GM21423 (cell line): ENCODE measurements around the gene AKT1.

Experiments
- ATAC-seq: cut with Tn5 transposase; IDR thresholded peaks from one replicate; pipeline ENCODE4 v1.9.1; 2021; ENCODE audit warnings: mild to moderate bottlenecking, moderate library complexity; ENCODE audit not compliant: unreplicated experiment

The AKT1 gene

GRCh38 chr14:104726600-104727451, 68.7 kb downstream of the AKT1 start:
- ATAC-seq: no peak

- ATAC-seq: no peak
Measured at GRCh38 chr14:104725772-104726548, 69.6 kb downstream of the AKT1 start.

- no peak for ATAC-seq
Measured at GRCh38 chr14:104724981-104725771, 70.4 kb downstream of the AKT1 start.

GRCh38 chr14:104724407-104724980, 71.1 kb downstream of the AKT1 start:
- ATAC-seq: no peak

GRCh38 chr14:104723651-104724406, 71.7 kb downstream of the AKT1 start, which contains the start of gene ADSS1:
Gene ADSS1 (plus strand): TSS chr14:104724229. CDS start chr14:104724271, 42 bp downstream.
- ATAC-seq: peak; percentile 56

GRCh38 chr14:104722938-104723650, 72.5 kb downstream of the AKT1 start:
- no peak for ATAC-seq

- ATAC-seq: no peak
Measured at GRCh38 chr14:104721505-104722431, 73.8 kb downstream of the AKT1 start.
